ENCODE measurements around the gene SPAG5. TPM values are rescaled to one million over a fixed set of nuclear protein-coding genes. Genes with fewer than 3 reads are reported as not detected.

SPAG5 gene
- total RNA-seq, 2 donors from 2014 or later, result 4.6 to 17.3 TPM

GRCh38 chr17:28570716-28571360 is 28.0 kb downstream of the SPAG5 start:
- peaks cover 6% of the 10 kb centered on the region for H3K4me1 ChIP-seq (replicated peaks)
- no peaks in the 10 kb centered on the region for H3K27me3 ChIP-seq (replicated peaks; ENCODE audit: insufficient read depth)
- peak overlapping the region; percentile 76 to 83 for H3K27ac ChIP-seq
- peak; percentile 55 for DNase-seq (ENCODE audit: low spot score)
- peak; percentile 4 for TF ChIP-seq POLR2AphosphoS5 (IDR thresholded peaks at IDR 0.05)
- no peak for TF ChIP-seq CTCF (IDR thresholded peaks at IDR 0.05)
- TF ChIP-seq POLR2A (IDR thresholded peaks at IDR 0.05), result no peak
- no peaks in the 10 kb centered on the region for H3K9me3 ChIP-seq
- H3K4me3 ChIP-seq, result peak overlapping the region; percentile 85 to 97
- H3K36me3 ChIP-seq, result no peaks in the 10 kb centered on the region
- intact Hi-C loops (cut with DNase I), result no loop called here
- 2% methylated on average over 25 of the region's 39 CpGs for WGBS

- Histone ChIP-seq H3K4me3 (no peak overlapping the region), H3K27ac (no peak overlapping the region), H3K9me3 (no peaks in the 10 kb centered on the region), H3K4me1 (replicated peaks) (peaks cover 6% of the 10 kb centered on the region), H3K27me3 (replicated peaks; ENCODE audit: insufficient read depth) (no peaks in the 10 kb centered on the region), H3K36me3 (no peaks in the 10 kb centered on the region)
- TF ChIP-seq POLR2A (IDR thresholded peaks at IDR 0.05) (no peak), CTCF (IDR thresholded peaks at IDR 0.05) (no peak), POLR2AphosphoS5 (IDR thresholded peaks at IDR 0.05) (no peak)
- intact Hi-C loops (cut with DNase I), result no loop called here
- WGBS, result 93% methylated on average over 1 of the region's 1 CpG
- DNase-seq (ENCODE audit: low spot score), result no peak
Measured at GRCh38 chr17:28569446-28569845, 29.4 kb downstream of the SPAG5 start.

- intact Hi-C loops (cut with DNase I), result no loop called here
- H3K27ac ChIP-seq, result no peak overlapping the region
- peaks cover 6% of the 10 kb centered on the region for H3K4me1 ChIP-seq (replicated peaks)
- WGBS, result 87% methylated on average over 3 of the region's 3 CpGs
- no peak for TF ChIP-seq POLR2A (IDR thresholded peaks at IDR 0.05)
- no peak for TF ChIP-seq CTCF (IDR thresholded peaks at IDR 0.05)
- no peak for TF ChIP-seq POLR2AphosphoS5 (IDR thresholded peaks at IDR 0.05)
- H3K27me3 ChIP-seq (replicated peaks; ENCODE audit: insufficient read depth), result no peaks in the 10 kb centered on the region
- DNase-seq (ENCODE audit: low spot score), result no peak
- H3K9me3 ChIP-seq, result no peaks in the 10 kb centered on the region
- no peak overlapping the region for H3K4me3 ChIP-seq
- peaks cover 0 to 4% of the 10 kb centered on the region in 2 donors for H3K36me3 ChIP-seq
Measured at GRCh38 chr17:28567604-28568003, 31.2 kb downstream of the SPAG5 start.

GRCh38 chr17:28563475-28563874 is 35.4 kb downstream of the SPAG5 start:
- Histone ChIP-seq H3K27ac (no peak overlapping the region), H3K36me3 (peaks cover 2 to 4% of the 10 kb centered on the region in 2 donors), H3K4me3 (no peak overlapping the region), H3K9me3 (no peaks in the 10 kb centered on the region), H3K27me3 (replicated peaks; ENCODE audit: insufficient read depth) (no peaks in the 10 kb centered on the region), H3K4me1 (replicated peaks) (no peaks in the 10 kb centered on the region)
- no peak for TF ChIP-seq POLR2AphosphoS5 (IDR thresholded peaks at IDR 0.05)
- no peak for TF ChIP-seq POLR2A (IDR thresholded peaks at IDR 0.05)
- TF ChIP-seq CTCF (IDR thresholded peaks at IDR 0.05), result no peak
- intact Hi-C loops (cut with DNase I), result no loop called here
- 83% methylated on average over 3 of the region's 3 CpGs for WGBS
- no peak for DNase-seq (ENCODE audit: low spot score)

GRCh38 chr17:28555022-28555421 is 43.8 kb downstream of the SPAG5 start:
- no peaks in the 10 kb centered on the region for H3K4me1 ChIP-seq (replicated peaks)
- DNase-seq (ENCODE audit: low spot score), result no peak
- no peak for TF ChIP-seq POLR2A (IDR thresholded peaks at IDR 0.05)
- WGBS, result 93% methylated on average over 3 of the region's 3 CpGs
- no peak overlapping the region for H3K4me3 ChIP-seq
- no peaks in the 10 kb centered on the region for H3K9me3 ChIP-seq
- intact Hi-C loops (cut with DNase I), result no loop called here
- H3K27ac ChIP-seq, result no peak overlapping the region
- H3K36me3 ChIP-seq, result peaks cover 6 to 12% of the 10 kb centered on the region in 2 donors
- no peaks in the 10 kb centered on the region for H3K27me3 ChIP-seq (replicated peaks; ENCODE audit: insufficient read depth)

Data from prostate gland (tissue), 2 donors.